ENCODE data around the gene TBC1D8. TPM values are rescaled to one million over a fixed set of nuclear protein-coding genes. Genes with fewer than 3 reads are reported as not detected.
"Not testable (repeated sequence)": the region's sequence is repeated elsewhere in the genome, so short reads cannot be mapped to it uniquely, and the experiment has no call there.

Gene TBC1D8
- total RNA-seq, 2 donors from 2014 or later, result 86.1 to 149 TPM

- no peak for TF ChIP-seq POLR2AphosphoS5 (IDR thresholded peaks at IDR 0.05)
- no peak for TF ChIP-seq POLR2A (IDR thresholded peaks at IDR 0.05)
- no peak for TF ChIP-seq CTCF (IDR thresholded peaks at IDR 0.05)
- Histone ChIP-seq H3K4me3 (no peak overlapping the region), H3K9me3 (no peaks in the 10 kb centered on the region), H3K36me3 (peaks cover 0 to 1% of the 10 kb centered on the region in 2 donors), H3K27ac (no peak overlapping the region), H3K4me1 (replicated peaks) (no peaks in the 10 kb centered on the region), H3K27me3 (replicated peaks; ENCODE audit: insufficient read depth) (no peaks in the 10 kb centered on the region)
- intact Hi-C loops (cut with DNase I), result no loop called here
- DNase-seq (ENCODE audit: low spot score), result no peak
- 92% methylated on average over 5 of the region's 5 CpGs for WGBS
These were observed 99.0 kb downstream of the TBC1D8 start for GRCh38 chr2:101052147-101052546.

GRCh38 chr2:101050886-101051285 lies 100.3 kb downstream of the TBC1D8 start:
- intact Hi-C loops (cut with DNase I), result not testable (repeated sequence)
- 97% methylated on average over 6 of the region's 6 CpGs for WGBS

GRCh38 chr2:101048756-101049155 lies 102.4 kb downstream of the TBC1D8 start:
- WGBS, result 100% methylated on average over 3 of the region's 3 CpGs
- H3K4me1 ChIP-seq (replicated peaks), result no peaks in the 10 kb centered on the region
- H3K9me3 ChIP-seq, result no peaks in the 10 kb centered on the region
- H3K4me3 ChIP-seq, result no peak overlapping the region
- no peak for DNase-seq (ENCODE audit: low spot score)
- intact Hi-C loops (cut with DNase I), result no loop called here
- no peak for TF ChIP-seq POLR2AphosphoS5 (IDR thresholded peaks at IDR 0.05)
- TF ChIP-seq CTCF (IDR thresholded peaks at IDR 0.05), result no peak
- no peak for TF ChIP-seq POLR2A (IDR thresholded peaks at IDR 0.05)
- H3K27ac ChIP-seq, result no peak overlapping the region
- H3K36me3 ChIP-seq, result no peaks in the 10 kb centered on the region
- H3K27me3 ChIP-seq (replicated peaks; ENCODE audit: insufficient read depth), result no peaks in the 10 kb centered on the region

More at GRCh38 chr2:101050886-101051285, 100.3 kb downstream of the TBC1D8 start:
- H3K36me3 ChIP-seq; DNase-seq (ENCODE audit: low spot score); H3K27ac ChIP-seq; H3K9me3 ChIP-seq; H3K4me3 ChIP-seq; H3K4me1 ChIP-seq (replicated peaks); H3K27me3 ChIP-seq (replicated peaks; ENCODE audit: insufficient read depth): not testable (repeated sequence)

GRCh38 chr2:101047774-101048173 lies 103.4 kb downstream of the TBC1D8 start:
- intact Hi-C loops (cut with DNase I), result no loop called here
- TF ChIP-seq POLR2AphosphoS5 (IDR thresholded peaks at IDR 0.05), result no peak
- TF ChIP-seq POLR2A (IDR thresholded peaks at IDR 0.05), result no peak
- no peak for TF ChIP-seq CTCF (IDR thresholded peaks at IDR 0.05)
- H3K27ac ChIP-seq, result no peak overlapping the region

GRCh38 chr2:101047075-101047766 lies 104.0 kb downstream of the TBC1D8 start:
- 76% methylated on average over 9 of the region's 12 CpGs for WGBS
- Histone ChIP-seq H3K4me3 (no peak overlapping the region), H3K27me3 (replicated peaks; ENCODE audit: insufficient read depth) (no peaks in the 10 kb centered on the region), H3K27ac (no peak overlapping the region), H3K36me3 (no peaks in the 10 kb centered on the region), H3K4me1 (replicated peaks) (no peaks in the 10 kb centered on the region), H3K9me3 (no peaks in the 10 kb centered on the region)
- DNase-seq (ENCODE audit: low spot score), result peak; percentile 69
- intact Hi-C loops (cut with DNase I), result no loop called here
- no peak for TF ChIP-seq CTCF (IDR thresholded peaks at IDR 0.05)
- peak; percentile 29 for TF ChIP-seq POLR2AphosphoS5 (IDR thresholded peaks at IDR 0.05)

More at GRCh38 chr2:101047774-101048173, 103.4 kb downstream of the TBC1D8 start:
- WGBS, result 71% methylated on average over 6 of the region's 6 CpGs
- Histone ChIP-seq H3K9me3 (no peaks in the 10 kb centered on the region), H3K4me1 (replicated peaks) (no peaks in the 10 kb centered on the region), H3K27me3 (replicated peaks; ENCODE audit: insufficient read depth) (no peaks in the 10 kb centered on the region), H3K36me3 (no peaks in the 10 kb centered on the region), H3K4me3 (no peak overlapping the region)
- DNase-seq (ENCODE audit: low spot score), result no peak

Data from prostate gland (tissue), 2 donors.